Fibroblast of mammary gland (primary cell): Measurements from ENCODE around the gene MT1E.
A peak's percentile ranks its signal among the peaks of the same experiment; 100 is the strongest.

Experiments used
- DNase-seq: peaks from one replicate; pipeline ENCODE4 v3.0.0-alpha.2; 2010; ENCODE audit warnings: low read depth
- H3K4me3 ChIP-seq: 2 replicates; pipeline ENCODE4 v1.5.1; 2011; ENCODE audit warnings: low read depth, mild to moderate bottlenecking, low read length, moderate library complexity; ENCODE audit not compliant: control insufficient read depth
- TF ChIP-seq, protein P1 (sequence below): conservative IDR thresholded peaks from 2 replicates; pipeline ENCODE4 v1.5.1; 2011; ENCODE audit warnings: low read depth, low read length, inconsistent platforms; ENCODE audit not compliant: control insufficient read depth, insufficient read depth

Gene MT1E

DNA sequence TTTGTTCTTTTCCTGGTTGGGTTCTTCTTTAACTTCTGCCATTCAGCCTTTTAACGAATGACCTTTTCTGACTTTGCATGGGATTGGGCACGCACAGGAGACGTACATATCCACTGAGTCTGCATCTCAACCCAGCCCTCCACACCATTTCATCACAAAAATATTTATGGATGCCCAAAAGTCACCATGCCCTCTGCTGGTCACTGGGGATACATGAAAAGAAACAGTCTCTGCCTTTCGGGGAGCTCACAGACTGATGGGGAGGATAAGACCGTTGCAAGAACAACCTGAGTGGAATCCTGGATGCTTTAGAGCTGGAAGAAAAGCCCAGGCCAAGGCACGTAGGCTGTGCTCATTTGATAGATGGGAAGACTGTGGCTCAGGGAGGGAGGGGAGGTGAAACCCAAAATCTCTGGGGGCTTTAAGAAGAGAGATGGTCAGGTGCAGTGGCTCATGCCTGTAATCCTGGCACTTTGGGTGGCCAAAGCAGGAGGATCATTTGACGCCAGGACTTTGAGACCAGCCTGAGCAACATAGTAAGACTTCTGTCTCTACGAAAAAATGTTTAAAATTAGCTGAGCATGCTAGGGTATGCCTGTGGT lies 25.1 kb upstream of the MT1E start:
- TF ChIP-seq, protein P1, sequence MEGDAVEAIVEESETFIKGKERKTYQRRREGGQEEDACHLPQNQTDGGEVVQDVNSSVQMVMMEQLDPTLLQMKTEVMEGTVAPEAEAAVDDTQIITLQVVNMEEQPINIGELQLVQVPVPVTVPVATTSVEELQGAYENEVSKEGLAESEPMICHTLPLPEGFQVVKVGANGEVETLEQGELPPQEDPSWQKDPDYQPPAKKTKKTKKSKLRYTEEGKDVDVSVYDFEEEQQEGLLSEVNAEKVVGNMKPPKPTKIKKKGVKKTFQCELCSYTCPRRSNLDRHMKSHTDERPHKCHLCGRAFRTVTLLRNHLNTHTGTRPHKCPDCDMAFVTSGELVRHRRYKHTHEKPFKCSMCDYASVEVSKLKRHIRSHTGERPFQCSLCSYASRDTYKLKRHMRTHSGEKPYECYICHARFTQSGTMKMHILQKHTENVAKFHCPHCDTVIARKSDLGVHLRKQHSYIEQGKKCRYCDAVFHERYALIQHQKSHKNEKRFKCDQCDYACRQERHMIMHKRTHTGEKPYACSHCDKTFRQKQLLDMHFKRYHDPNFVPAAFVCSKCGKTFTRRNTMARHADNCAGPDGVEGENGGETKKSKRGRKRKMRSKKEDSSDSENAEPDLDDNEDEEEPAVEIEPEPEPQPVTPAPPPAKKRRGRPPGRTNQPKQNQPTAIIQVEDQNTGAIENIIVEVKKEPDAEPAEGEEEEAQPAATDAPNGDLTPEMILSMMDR: peak; percentile 82
- DNase-seq: peak; percentile 73
- H3K4me3 ChIP-seq: no peak overlapping the region

DNA sequence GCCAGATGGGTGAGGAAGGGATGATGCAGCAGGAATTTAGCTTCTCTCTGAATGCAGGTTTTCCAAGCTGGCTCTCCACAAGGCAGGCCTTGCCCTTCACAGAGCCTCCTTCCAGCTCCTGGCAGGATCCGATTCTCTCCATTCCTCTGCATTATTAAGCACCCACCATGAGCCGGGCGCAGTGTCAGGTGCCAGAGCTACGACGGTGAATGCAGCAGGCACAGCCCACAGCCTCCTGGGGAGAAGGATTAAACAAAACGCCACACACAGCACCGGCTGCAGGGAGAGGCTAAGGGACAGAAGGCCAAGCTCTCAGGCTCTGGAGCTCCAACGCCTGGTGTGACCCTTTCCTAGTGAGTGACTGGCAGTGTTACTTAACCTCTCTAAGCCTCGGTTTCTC lies 24.3 kb upstream of the MT1E start:
- TF ChIP-seq, protein P1: no peak
- no peak overlapping the region for H3K4me3 ChIP-seq
- DNase-seq: no peak

GRCh38 chr16:56603589-56603988 lies 22.0 kb upstream of the MT1E start:
- peak; percentile 53 for DNase-seq
- H3K4me3 ChIP-seq: no peak overlapping the region
- TF ChIP-seq, protein P1: peak; percentile 45

DNA sequence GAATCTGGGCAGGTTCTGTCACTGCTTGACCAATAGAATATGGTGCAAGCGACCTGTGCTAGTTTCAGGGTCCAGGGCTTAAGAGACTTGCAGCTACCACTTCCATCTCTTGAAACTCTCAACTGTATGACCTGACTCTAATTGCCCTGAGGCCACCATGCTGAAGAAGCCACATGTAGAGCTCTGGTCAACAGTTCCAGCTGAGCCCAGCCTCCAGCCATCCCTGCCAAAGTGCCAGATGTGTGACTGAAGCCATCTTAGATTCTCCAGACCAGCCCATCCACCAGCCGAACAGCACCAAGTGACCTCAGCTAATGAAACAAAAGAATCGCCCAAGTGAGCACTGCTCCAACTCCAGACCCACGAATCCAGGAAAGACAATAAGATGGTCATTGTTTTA lies 20.6 kb upstream of the MT1E start:
- TF ChIP-seq, protein P1: no peak
- no peak for DNase-seq

GRCh38 chr16:56605475-56605874 lies 20.1 kb upstream of the MT1E start:
- no peak for DNase-seq
- H3K4me3 ChIP-seq: no peak overlapping the region
- TF ChIP-seq, protein P1: no peak

More for the DNA sequence above, 20.6 kb upstream of the MT1E start:
- no peak overlapping the region for H3K4me3 ChIP-seq

- no peak for DNase-seq
- no peak overlapping the region for H3K4me3 ChIP-seq
- TF ChIP-seq, protein P1: no peak
Measured at GRCh38 chr16:56606071-56606475, 19.5 kb upstream of the MT1E start.

GRCh38 chr16:56606476-56607108 lies 19.0 kb upstream of the MT1E start:
- TF ChIP-seq, protein P1: no peak
- H3K4me3 ChIP-seq: peak overlapping the region; percentile 40
- DNase-seq: peak; percentile 98
